ENCODE data around the gene KCTD4. TPM values are rescaled to one million over a fixed set of nuclear protein-coding genes. Genes with fewer than 3 reads are reported as not detected.
A peak's percentile ranks its signal among the peaks of the same experiment; 100 is the strongest.

KCTD4 gene
- total RNA-seq, 8 experiments from 2014 or later = 0.46 to 5.9 (median 1.2) TPM

DNA sequence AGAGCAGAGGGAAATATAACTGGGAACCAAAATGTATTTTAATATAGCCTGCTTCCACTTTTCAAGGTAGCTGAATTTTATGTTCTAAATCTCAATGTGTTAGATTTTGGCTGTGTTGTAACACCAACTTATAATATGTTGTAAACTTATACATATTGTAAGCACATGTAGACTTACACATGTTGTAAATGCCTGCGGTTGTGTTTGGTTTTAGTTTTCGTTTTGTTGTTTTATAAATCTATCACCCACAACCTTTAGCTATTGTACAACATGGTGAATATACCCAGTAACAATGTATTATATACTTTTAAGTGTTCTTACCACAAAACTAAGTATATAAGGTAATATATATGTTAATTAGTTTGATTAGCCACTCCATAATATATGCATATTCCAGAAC lies 15.6 kb downstream of the KCTD4 start:
- ATAC-seq (replicated peaks in 6 of 8) = no peak
- no peaks in the 10 kb centered on the region for H3K4me1 ChIP-seq (replicated peaks in 1 of 2)
- in situ Hi-C loops (cut with MboI; ENCODE audit: low pct_unique_long_range_greater_than_20kb in 2 of 9, low sequenced_read_pairs in 9 of 9, unreplicated experiment in 9 of 9) = loop anchor here in 1 of 9 experiments (25.0 kb wide), 1 partner anchor 102 kb away; no protein-coding TSS in a partner anchor
- WGBS, 10 experiments = 35 to 100% (median 88%) methylated on average over 2 of the region's 2 CpGs; no CpG with 5 or more reads in 2 of the 10 experiments
- H3K4me3 ChIP-seq = no peak overlapping the region
- H3K27ac ChIP-seq = no peak overlapping the region

- in situ Hi-C loops (cut with MboI; ENCODE audit: low pct_unique_long_range_greater_than_20kb in 2 of 9, low sequenced_read_pairs in 9 of 9, unreplicated experiment in 9 of 9) = loop anchor here in 1 of 9 experiments (25.0 kb wide), 1 partner anchor 103 kb away; no protein-coding TSS in a partner anchor
- Histone ChIP-seq H3K27ac (no peak overlapping the region), H3K4me1 (replicated peaks in 1 of 2) (peaks cover 0 to under 1% of the 10 kb centered on the region in 2 donors), H3K4me3 (no peak overlapping the region)
- no peak for ATAC-seq (replicated peaks in 6 of 8)
- 67 to 100% (median 93%) methylated on average over 1 to 5 of the region's 5 CpGs; no CpG with 5 or more reads in 2 of the 10 experiments for WGBS, 10 experiments
Measured at GRCh38 chr13:45184693-45185092, 16.2 kb downstream of the KCTD4 start.

- 71 to 100% (median 93%) methylated on average over 1 to 7 of the region's 7 CpGs; no CpG with 5 or more reads in 3 of the 10 experiments for whole genome bisulfite sequencing, 10 experiments
- ATAC-seq (replicated peaks in 6 of 8) = no peak
- Histone ChIP-seq H3K27ac (no peak overlapping the region), H3K4me1 (replicated peaks in 1 of 2) (peaks cover 4 to 6% of the 10 kb centered on the region in 2 donors), H3K4me3 (no peak overlapping the region)
- in situ Hi-C loops (cut with MboI; ENCODE audit: low pct_unique_long_range_greater_than_20kb in 2 of 9, low sequenced_read_pairs in 9 of 9, unreplicated experiment in 9 of 9) = loop anchor here in 1 of 9 experiments (25.0 kb wide), 1 partner anchor 106 kb away; no protein-coding TSS in a partner anchor
Measured at GRCh38 chr13:45180713-45181601, 19.9 kb downstream of the KCTD4 start.

- H3K4me1 ChIP-seq (replicated peaks in 1 of 2) = peaks cover 4 to 6% of the 10 kb centered on the region in 2 donors
- H3K27ac ChIP-seq = no peak overlapping the region
- ATAC-seq (replicated peaks in 6 of 8) = no peak
- 77 to 100% (median 89%) methylated on average over 1 to 3 of the region's 3 CpGs; no CpG with 5 or more reads in 1 of the 10 experiments for WGBS, 10 experiments
- no peak overlapping the region for H3K4me3 ChIP-seq
- in situ Hi-C loops (cut with MboI; ENCODE audit: low pct_unique_long_range_greater_than_20kb in 2 of 9, low sequenced_read_pairs in 9 of 9, unreplicated experiment in 9 of 9) = loop anchor here in 1 of 9 experiments (25.0 kb wide), 1 partner anchor 107 kb away; no protein-coding TSS in a partner anchor
Measured at GRCh38 chr13:45180303-45180702, 20.5 kb downstream of the KCTD4 start.

- peak in 1 of 8 experiments; percentile 30 for ATAC-seq (replicated peaks in 6 of 8)
- in situ Hi-C loops (cut with MboI; ENCODE audit: low pct_unique_long_range_greater_than_20kb in 2 of 9, low sequenced_read_pairs in 9 of 9, unreplicated experiment in 9 of 9) = loop anchor here in 1 of 9 experiments (25.0 kb wide), 1 partner anchor 108 kb away; no protein-coding TSS in a partner anchor
- peaks cover 4 to 6% of the 10 kb centered on the region in 2 donors for H3K4me1 ChIP-seq (replicated peaks in 1 of 2)
- no peak overlapping the region for H3K27ac ChIP-seq
- no peak overlapping the region for H3K4me3 ChIP-seq
Measured at GRCh38 chr13:45179428-45179827, 21.4 kb downstream of the KCTD4 start.

DNA sequence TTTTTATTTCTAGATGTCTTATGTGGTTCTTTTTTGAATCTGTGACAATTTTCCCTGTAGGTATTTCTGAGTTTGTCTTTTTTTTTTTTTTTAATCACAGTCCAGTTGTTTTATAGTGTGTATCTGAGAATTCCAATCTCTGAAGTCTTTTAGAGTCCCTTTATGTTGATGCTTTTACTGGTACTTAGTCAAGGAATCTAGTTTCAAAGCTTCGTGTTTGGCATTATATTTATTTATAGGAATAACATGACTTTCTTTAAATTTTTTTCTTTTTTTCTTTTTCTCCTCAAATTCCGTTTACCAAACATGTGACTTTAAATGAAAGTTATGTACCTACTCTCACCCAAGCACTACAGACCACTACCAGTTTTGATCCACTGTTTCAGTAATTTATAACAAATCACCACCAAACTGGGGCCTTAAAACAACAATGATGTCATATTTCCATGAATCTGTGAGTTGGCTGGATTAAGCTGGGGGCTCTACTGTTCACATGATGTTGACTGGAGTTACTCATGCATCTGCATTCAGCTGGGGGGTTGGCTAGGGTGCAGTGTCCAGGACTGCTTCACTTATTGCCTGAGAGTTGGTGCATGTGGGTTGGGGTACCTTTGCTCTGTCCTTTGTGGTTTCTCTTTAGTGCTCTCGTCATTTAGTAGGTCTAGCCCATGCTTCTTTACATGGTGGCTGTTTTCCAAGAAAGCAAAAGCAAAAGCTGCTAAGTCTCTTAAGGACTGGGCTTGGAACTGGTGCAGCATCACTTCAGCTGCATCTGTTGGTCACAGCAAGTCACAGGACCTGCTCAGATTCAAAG lies 22.3 kb downstream of the KCTD4 start:
- in situ Hi-C loops (cut with MboI; ENCODE audit: low pct_unique_long_range_greater_than_20kb in 2 of 9, low sequenced_read_pairs in 9 of 9, unreplicated experiment in 9 of 9) = loop anchor here in 1 of 9 experiments (25.0 kb wide), 1 partner anchor 109 kb away; no protein-coding TSS in a partner anchor
- 81 to 98% (median 93%) methylated on average over 1 to 3 of the region's 3 CpGs for WGBS, 10 experiments
- Histone ChIP-seq H3K4me1 (replicated peaks in 1 of 2) (peaks cover 4 to 6% of the 10 kb centered on the region in 2 donors), H3K27ac (no peak overlapping the region), H3K4me3 (no peak overlapping the region)
- peak in 7 of 8 experiments; percentile 25 to 97 (median 74) for ATAC-seq (replicated peaks in 6 of 8)

- no peak overlapping the region for H3K4me3 ChIP-seq
- ATAC-seq (replicated peaks in 6 of 8) = no peak
- H3K27ac ChIP-seq = no peak overlapping the region
- H3K4me1 ChIP-seq (replicated peaks in 1 of 2) = peaks cover 1 to 6% of the 10 kb centered on the region in 2 donors
- in situ Hi-C loops (cut with MboI; ENCODE audit: low pct_unique_long_range_greater_than_20kb in 2 of 9, low sequenced_read_pairs in 9 of 9, unreplicated experiment in 9 of 9) = no loop called here
Measured at GRCh38 chr13:45174478-45174877, 26.4 kb downstream of the KCTD4 start.

GRCh38 chr13:45168555-45168930 lies 32.3 kb downstream of the KCTD4 start:
- ATAC-seq (replicated peaks in 6 of 8) = no peak
- in situ Hi-C loops (cut with MboI; ENCODE audit: low pct_unique_long_range_greater_than_20kb in 2 of 9, low sequenced_read_pairs in 9 of 9, unreplicated experiment in 9 of 9) = no loop called here
- 70% methylated on average over 2 of the region's 2 CpGs; no CpG with 5 or more reads in 9 of the 10 experiments for WGBS, 10 experiments
- Histone ChIP-seq H3K4me1 (replicated peaks in 1 of 2) (no peaks in the 10 kb centered on the region), H3K4me3 (no peak overlapping the region), H3K27ac (no peak overlapping the region)

DNA sequence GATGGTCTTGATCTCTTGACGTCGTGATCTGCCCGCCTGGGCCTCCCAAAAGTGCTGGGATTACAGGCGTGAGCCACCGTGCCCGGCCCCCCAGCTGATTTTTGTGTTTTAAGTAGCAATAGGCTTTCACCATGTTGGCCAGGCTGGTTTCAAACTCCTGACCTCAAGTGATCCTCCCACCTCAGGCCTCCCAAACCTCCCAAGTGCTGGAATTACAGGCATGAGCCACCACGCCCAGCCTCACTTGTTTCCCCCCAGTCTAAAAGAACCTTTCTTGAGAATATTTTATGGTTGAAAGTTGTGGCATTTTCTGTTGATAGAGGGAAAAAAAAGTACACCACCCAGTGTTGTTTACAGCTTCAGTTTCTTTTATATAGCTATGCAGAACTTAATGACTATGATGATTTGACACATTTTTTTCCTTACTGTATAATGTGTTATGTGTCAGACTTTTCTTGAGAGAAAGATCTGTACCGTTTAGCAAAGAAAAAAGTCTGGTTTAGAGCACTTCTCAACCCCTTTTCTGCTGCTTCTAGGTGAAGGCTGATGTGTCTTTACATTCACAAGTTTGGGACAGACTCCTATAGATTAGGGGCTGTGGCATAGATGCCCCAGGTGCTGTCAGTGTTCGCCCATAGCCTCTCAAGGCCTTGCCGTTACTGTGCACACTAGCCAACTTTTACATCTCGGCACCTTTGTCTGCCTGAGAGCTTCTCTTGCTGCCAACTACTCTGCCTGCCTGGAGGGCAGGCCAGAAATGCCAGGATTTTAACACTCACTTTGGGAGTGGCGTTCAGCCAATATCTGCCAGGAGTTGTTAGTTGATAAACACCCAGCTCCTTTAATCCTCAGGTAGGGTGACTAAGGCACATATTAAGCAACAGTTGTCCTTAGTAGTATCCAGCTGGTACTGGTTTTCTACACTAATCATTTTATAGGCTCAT lies 33.0 kb downstream of the KCTD4 start:
- no peaks in the 10 kb centered on the region for H3K4me1 ChIP-seq (replicated peaks in 1 of 2)
- no peak overlapping the region for H3K4me3 ChIP-seq
- ATAC-seq (replicated peaks in 6 of 8) = peak in 1 of 8 experiments; percentile 57
- 47 to 100% (median 92%) methylated on average over 1 to 10 of the region's 12 CpGs; no CpG with 5 or more reads in 1 of the 10 experiments for WGBS, 10 experiments
- H3K27ac ChIP-seq = no peak overlapping the region
- in situ Hi-C loops (cut with MboI; ENCODE audit: low pct_unique_long_range_greater_than_20kb in 2 of 9, low sequenced_read_pairs in 9 of 9, unreplicated experiment in 9 of 9) = no loop called here

DNA sequence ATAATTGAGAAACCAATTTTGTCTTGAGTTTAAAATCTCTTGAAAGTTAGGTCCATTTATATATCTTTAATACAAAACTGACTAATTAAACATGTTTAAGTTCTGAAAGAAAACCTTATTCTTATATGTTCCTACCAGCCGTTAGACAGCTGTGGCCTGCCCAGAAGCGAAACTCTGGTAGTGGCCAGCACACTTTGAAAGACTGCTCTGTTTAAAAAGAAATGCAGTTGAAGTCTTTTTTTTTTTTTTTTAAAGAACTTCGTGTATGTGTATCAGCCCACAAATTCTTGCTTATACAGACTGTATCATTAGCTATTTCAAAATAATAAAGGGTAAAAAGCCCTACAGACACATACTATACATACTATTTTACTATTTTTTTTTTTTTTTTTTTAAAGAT lies 34.0 kb downstream of the KCTD4 start:
- H3K4me1 ChIP-seq (replicated peaks in 1 of 2) = no peaks in the 10 kb centered on the region
- WGBS, 10 experiments = 53 to 100% (median 95%) methylated on average over 1 to 3 of the region's 3 CpGs; no CpG with 5 or more reads in 1 of the 10 experiments
- no peak overlapping the region for H3K27ac ChIP-seq
- no peak for ATAC-seq (replicated peaks in 6 of 8)
- in situ Hi-C loops (cut with MboI; ENCODE audit: low pct_unique_long_range_greater_than_20kb in 2 of 9, low sequenced_read_pairs in 9 of 9, unreplicated experiment in 9 of 9) = no loop called here
- H3K4me3 ChIP-seq = no peak overlapping the region

DNA sequence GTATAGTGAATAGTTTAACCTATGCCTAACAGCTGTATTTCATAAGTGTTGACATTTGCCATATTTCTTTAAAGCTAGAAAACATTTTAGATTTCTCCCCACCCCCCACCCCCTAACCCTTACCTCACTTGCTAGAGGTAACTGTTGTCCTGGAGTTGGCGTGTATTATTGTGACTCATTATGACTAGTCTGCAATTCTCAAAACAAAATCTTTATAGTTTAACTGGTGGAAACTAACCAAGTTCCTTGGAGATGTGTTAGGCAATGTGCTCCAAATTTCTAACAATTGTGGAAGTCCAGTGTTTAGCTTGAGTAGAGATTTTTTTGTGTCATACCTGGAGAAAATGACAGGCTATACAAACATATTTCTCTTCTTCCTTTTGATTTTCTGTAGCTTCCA lies 38.0 kb downstream of the KCTD4 start:
- Histone ChIP-seq H3K4me1 (replicated peaks in 1 of 2) (no peaks in the 10 kb centered on the region), H3K27ac (no peak overlapping the region), H3K4me3 (no peak overlapping the region)
- 80% methylated on average over 1 of the region's 1 CpG; no CpG with 5 or more reads in 8 of the 10 experiments for whole genome bisulfite sequencing, 10 experiments
- in situ Hi-C loops (cut with MboI; ENCODE audit: low pct_unique_long_range_greater_than_20kb in 2 of 9, low sequenced_read_pairs in 9 of 9, unreplicated experiment in 9 of 9) = no loop called here
- ATAC-seq (replicated peaks in 6 of 8) = peak in 2 of 8 experiments; percentile 18 to 60

DNA sequence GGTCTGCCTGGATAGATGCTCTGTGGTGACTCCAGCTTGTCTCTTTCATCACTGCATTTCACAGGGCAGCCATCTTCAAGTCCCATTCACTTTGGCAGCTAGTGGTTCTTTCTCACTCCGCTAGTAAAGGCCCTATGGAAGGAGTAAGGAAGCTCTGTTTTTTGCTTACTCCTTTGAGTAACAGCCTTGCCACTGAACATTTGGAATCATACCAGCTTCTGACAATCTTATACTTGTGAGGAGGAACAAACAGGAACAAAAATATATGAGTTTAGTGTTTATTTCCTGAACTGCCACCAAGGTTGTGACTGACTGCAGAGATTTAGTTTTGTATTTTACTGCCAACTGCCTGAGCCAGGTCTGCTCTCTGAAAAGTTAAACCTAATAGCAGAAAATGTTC lies 38.7 kb downstream of the KCTD4 start:
- Histone ChIP-seq H3K4me3 (no peak overlapping the region), H3K27ac (no peak overlapping the region), H3K4me1 (replicated peaks in 1 of 2) (no peaks in the 10 kb centered on the region)
- WGBS, 10 experiments = 92 to 100% (median 100%) methylated on average over 1 of the region's 1 CpG; no CpG with 5 or more reads in 3 of the 10 experiments
- in situ Hi-C loops (cut with MboI; ENCODE audit: low pct_unique_long_range_greater_than_20kb in 2 of 9, low sequenced_read_pairs in 9 of 9, unreplicated experiment in 9 of 9) = no loop called here
- ATAC-seq (replicated peaks in 6 of 8) = no peak
